ENCODE measurements around the gene PPP1R3C. TPM values are rescaled to one million over a fixed set of nuclear protein-coding genes. Genes with fewer than 3 reads are reported as not detected.

Gene PPP1R3C
- total and polyA plus RNA-seq, 9 donors: 2.9 to 42.3 (median 16.7) TPM

GRCh38 chr10:91634898-91635297, 2.0 kb upstream of the PPP1R3C start:
- TF ChIP-seq CTCF (IDR thresholded peaks at IDR 0.05): no peak
- no peak for TF ChIP-seq POLR2A (IDR thresholded peaks at IDR 0.05)
- TF ChIP-seq EP300 (IDR thresholded peaks at IDR 0.05): no peak
- no peak overlapping the region for H3K27ac ChIP-seq
- H3K27me3 ChIP-seq: no peaks in the 10 kb centered on the region
- peaks cover 1% of the 10 kb centered on the region for H3K4me1 ChIP-seq (ENCODE audit: insufficient read depth)
- peaks cover 0 to 3% of the 10 kb centered on the region in 2 donors for H3K9me3 ChIP-seq
- WGBS, 3 donors: 89 to 95% (median 95%) methylated on average over 3 of the region's 3 CpGs
- DNase-seq: no peak
- H3K36me3 ChIP-seq: no peaks in the 10 kb centered on the region
- no peak overlapping the region for H3K4me3 ChIP-seq
- intact Hi-C loops (cut with DNase I): loop anchor here (2.0 to 10.0 kb wide), 9 partner anchors 80 to 250 kb away; no protein-coding TSS in a partner anchor

- H3K4me1 ChIP-seq (ENCODE audit: insufficient read depth): peaks cover 3% of the 10 kb centered on the region
- H3K4me3 ChIP-seq: no peak overlapping the region
- 83 to 90% (median 87%) methylated on average over 5 of the region's 5 CpGs for WGBS, 3 donors
- no peaks in the 10 kb centered on the region for H3K27me3 ChIP-seq
- no peaks in the 10 kb centered on the region for H3K36me3 ChIP-seq
- H3K27ac ChIP-seq: no peak overlapping the region
- DNase-seq: no peak
- intact Hi-C loops (cut with DNase I): loop anchor here (2.0 to 10.0 kb wide), 7 partner anchors 79 to 249 kb away; no protein-coding TSS in a partner anchor
- peaks cover 0 to 5% of the 10 kb centered on the region in 2 donors for H3K9me3 ChIP-seq
- TF ChIP-seq POLR2A (IDR thresholded peaks at IDR 0.05): no peak
- no peak for TF ChIP-seq CTCF (IDR thresholded peaks at IDR 0.05)
- no peak for TF ChIP-seq EP300 (IDR thresholded peaks at IDR 0.05)
These were observed 1.4 kb upstream of the PPP1R3C start for GRCh38 chr10:91634246-91634645.

GRCh38 chr10:91630625-91631024, 2.2 kb downstream of the PPP1R3C start:
- no peaks in the 10 kb centered on the region for H3K36me3 ChIP-seq
- DNase-seq: no peak
- peaks cover 0 to 5% of the 10 kb centered on the region in 2 donors for H3K9me3 ChIP-seq
- peaks cover 2% of the 10 kb centered on the region for H3K4me1 ChIP-seq (ENCODE audit: insufficient read depth)
- H3K4me3 ChIP-seq: no peak overlapping the region
- no peak overlapping the region for H3K27ac ChIP-seq
- intact Hi-C loops (cut with DNase I): loop anchor here (5.0 to 10.0 kb wide), 6 partner anchors 76 to 246 kb away; no protein-coding TSS in a partner anchor
- WGBS, 3 donors: 92 to 97% (median 96%) methylated on average over 10 of the region's 10 CpGs
- H3K27me3 ChIP-seq: no peaks in the 10 kb centered on the region
- TF ChIP-seq CTCF (IDR thresholded peaks at IDR 0.05): no peak
- TF ChIP-seq POLR2A (IDR thresholded peaks at IDR 0.05): no peak
- no peak for TF ChIP-seq EP300 (IDR thresholded peaks at IDR 0.05)

GRCh38 chr10:91629715-91630549, 2.9 kb downstream of the PPP1R3C start:
- Histone ChIP-seq H3K36me3 (no peaks in the 10 kb centered on the region), H3K9me3 (peaks cover 0 to 5% of the 10 kb centered on the region in 2 donors), H3K27ac (no peak overlapping the region), H3K4me1 (ENCODE audit: insufficient read depth) (peaks cover 2% of the 10 kb centered on the region), H3K4me3 (no peak overlapping the region), H3K27me3 (no peaks in the 10 kb centered on the region)
- 94 to 97% (median 97%) methylated on average over 11 of the region's 11 CpGs for WGBS, 3 donors
- TF ChIP-seq CTCF (IDR thresholded peaks at IDR 0.05) (no peak), EP300 (IDR thresholded peaks at IDR 0.05) (no peak), POLR2A (IDR thresholded peaks at IDR 0.05) (no peak)
- no peak for DNase-seq
- intact Hi-C loops (cut with DNase I): loop anchor here (5.0 to 10.0 kb wide), 6 partner anchors 75 to 245 kb away; no protein-coding TSS in a partner anchor
